Stomach (tissue), 9 donors: Measurements from ENCODE around the gene GORASP1. TPM values are rescaled to one million over a fixed set of nuclear protein-coding genes. Genes with fewer than 3 reads are reported as not detected.

Source experiments
- DNase-seq, 2 donors: peaks; one replicate each; pipeline versions ENCODE4 v3.0.0 to v3.0.0-alpha.2; 2013 to 2019
- H3K27ac ChIP-seq, 5 donors: fragments of 200-600 bp in 4 of 5; sonication (generic) in 4 of 5; one replicate each; pipeline ENCODE4 v1.5.1; 2013 to 2019; ENCODE audit warnings: mild to moderate bottlenecking in 1 of 5, moderate library complexity in 1 of 5
- H3K27me3 ChIP-seq, 3 donors: fragments of 200-600 bp; sonication (generic); one replicate each; pipeline ENCODE4 v1.5.1; 2017 to 2019; ENCODE audit warnings: mixed run types in 1 of 3
- H3K36me3 ChIP-seq, 4 donors: fragments of 200-600 bp; sonication (generic); 1 replicate in 3 of 4; 2 replicates in 1 of 4; pipeline ENCODE4 v1.5.1; 2016 to 2019
- H3K4me1 ChIP-seq, 4 donors: fragments of 200-600 bp; sonication (generic); one replicate each; pipeline ENCODE4 v1.5.1; 2016 to 2019
- H3K4me3 ChIP-seq, 4 donors: fragments of 200-600 bp; sonication (generic) in 3 of 4; one replicate each; pipeline ENCODE4 v1.5.1; 2016 to 2019; ENCODE audit warnings: mild to moderate bottlenecking in 1 of 4
- H3K9me3 ChIP-seq, 4 donors: fragments of 200-600 bp; sonication (generic); one replicate each; pipeline ENCODE4 v1.5.1; 2016 to 2019
- CTCF ChIP-seq, 7 experiments: fragments of 450-650 bp in 4 of 7; fragments of 200-600 bp in 3 of 7; sonication (generic) in 3 of 7; IDR thresholded peaks; one replicate each; pipeline ENCODE4 v1.5.1; 2016 to 2019; ENCODE audit warnings: antibody characterized with exemption in 7 of 7, control low read depth in 2 of 7, mild to moderate bottlenecking in 1 of 7
- EP300 ChIP-seq: sonication (generic); formaldehyde crosslinking; IDR thresholded peaks from one replicate; pipeline ENCODE4 v1.6.1; 2017; ENCODE audit warnings: antibody characterized with exemption
- POLR2A ChIP-seq, 4 donors: fragments of 450-650 bp; IDR thresholded peaks; one replicate each; pipeline ENCODE4 v1.6.1; 2016; ENCODE audit warnings: antibody characterized with exemption in 4 of 4, control low read depth in 2 of 4, mild to moderate bottlenecking in 1 of 4, moderate library complexity in 1 of 4
- POLR2AphosphoS5 ChIP-seq, 3 donors: sonication (generic); formaldehyde crosslinking; IDR thresholded peaks; one replicate each; pipeline ENCODE4 v1.6.1; 2016; ENCODE audit warnings: antibody characterized with exemption in 3 of 3
- WGBS, 5 donors: extraction: QIAGEN DNeasy Blood & Tissue Kit in 3 of 5; methylation state at CpG; one replicate each; pipeline versions ENCODE4 v1.1.5 to v1.1.7; 2013 to 2018; 5-methylcytosine and 5-hydroxymethylcytosine counted together
- intact Hi-C: fragments of 100-400 bp; cut with DNase I; formaldehyde crosslinking; loops from one replicate; pipeline ENCODE4 v1.15.1; 2023; ENCODE audit warnings: low total_unique reads
- polyA plus RNA-seq, 3 donors: library from polyadenylated mRNA; stranded (reverse); fragments of 200-250 nt; gene quantifications; one replicate each; pipeline ENCODE4 v1.2.3, GENCODE V29; 2013
- total RNA-seq, 5 donors: library from RNA; depleted of rRNA; stranded (reverse); fragments of >200 nt; gene quantifications; one replicate each; pipeline versions ENCODE4 v1.1.0 to v1.2.3, GENCODE V29; 2014 to 2016
- donor health status: healthy with polysubstance abuse.
- donor health status: Bipolar disorder and iron deficiency.
- donor health status: healthy.

The GORASP1 gene
- total and polyA plus RNA-seq, 8 donors: 9.3 to 68.7 (median 42.5) TPM

GRCh38 chr3:39126532-39127071, 19.2 kb upstream of the GORASP1 start:
- H3K27me3 ChIP-seq: no peaks in the 10 kb centered on the region
- no peak overlapping the region for H3K4me3 ChIP-seq
- intact Hi-C loops: loop anchor here (5.0 kb wide), 1 partner anchor 66 kb away; the partner anchor contains the start of gene XIRP1
- peaks cover 20 to 34% (median 27%) of the 10 kb centered on the region in 4 donors for H3K4me1 ChIP-seq
- 45 to 61% (median 60%) methylated on average over 6 of the region's 6 CpGs for WGBS, 5 donors
- DNase-seq: peak in 1 of 2 donors; percentile 82
- no peaks in the 10 kb centered on the region for H3K9me3 ChIP-seq
- peak overlapping the region in 1 of 5 donors; percentile 77 for H3K27ac ChIP-seq
- no peak for TF ChIP-seq POLR2AphosphoS5 (IDR thresholded peaks at IDR 0.05)
- peak in 5 of 7 experiments; percentile 39 to 76 (median 52) for TF ChIP-seq CTCF (IDR thresholded peaks at IDR 0.05)
- no peak for TF ChIP-seq POLR2A (IDR thresholded peaks at IDR 0.05)
- no peak for TF ChIP-seq EP300
- peaks cover 0 to 10% (median 1%) of the 10 kb centered on the region in 4 donors for H3K36me3 ChIP-seq

GRCh38 chr3:39125841-39126500, 18.5 kb upstream of the GORASP1 start:
- Histone ChIP-seq H3K4me1 (peaks cover 20 to 32% (median 25%) of the 10 kb centered on the region in 4 donors), H3K36me3 (peaks cover 0 to 14% (median 5%) of the 10 kb centered on the region in 4 donors), H3K27me3 (no peaks in the 10 kb centered on the region), H3K27ac (peak overlapping the region; percentile 38 to 77 (median 54)), H3K9me3 (no peaks in the 10 kb centered on the region), H3K4me3 (no peak overlapping the region)
- WGBS, 5 donors: 40 to 52% (median 49%) methylated on average over 12 of the region's 12 CpGs
- peak in 1 of 2 donors; percentile 64 for DNase-seq
- intact Hi-C loops: loop anchor here (5.0 kb wide), 1 partner anchor 66 kb away; the partner anchor contains the start of gene XIRP1
- TF ChIP-seq POLR2A (IDR thresholded peaks at IDR 0.05) (no peak), CTCF (IDR thresholded peaks at IDR 0.05) (no peak)

GRCh38 chr3:39124876-39125840, 17.7 kb upstream of the GORASP1 start:
- intact Hi-C loops: loop anchor here (5.0 kb wide), 2 partner anchors 67 to 167 kb away; partner anchors contain the start of gene XIRP1

More at GRCh38 chr3:39124876-39125840, 17.7 kb upstream of the GORASP1 start:
- peaks cover 0 to 22% (median 12%) of the 10 kb centered on the region in 4 donors for H3K36me3 ChIP-seq
- H3K27me3 ChIP-seq: no peaks in the 10 kb centered on the region
- no peaks in the 10 kb centered on the region for H3K9me3 ChIP-seq
- TF ChIP-seq EP300: no peak
- TF ChIP-seq POLR2A (IDR thresholded peaks at IDR 0.05): no peak
- TF ChIP-seq CTCF (IDR thresholded peaks at IDR 0.05): peak in 5 of 7 experiments; percentile 32 to 71 (median 43)
- peak in 1 of 3 donors; percentile 61 for TF ChIP-seq POLR2AphosphoS5 (IDR thresholded peaks at IDR 0.05)
- peaks cover 16 to 24% (median 21%) of the 10 kb centered on the region in 4 donors for H3K4me1 ChIP-seq
- DNase-seq: peak; percentile 65 to 78
- WGBS, 5 donors: 51 to 65% (median 55%) methylated on average over 4 to 5 of the region's 5 CpGs
- H3K27ac ChIP-seq: peak overlapping the region; percentile 38 to 77 (median 54)
- H3K4me3 ChIP-seq: no peak overlapping the region
